DMS 273 (cell line): ENCODE results near the gene TACSTD2.
A peak's percentile ranks its signal among the peaks of the same experiment; 100 is the strongest.
"Not testable (repeated sequence)": the region's sequence is repeated elsewhere in the genome, so short reads cannot be mapped to it uniquely, and the experiment has no call there.

Experiments
- DNase-seq: peaks from one replicate; lab custom pipeline; 2025; ENCODE audit not compliant: unreplicated experiment; lab: John Stamatoyannopoulos, UW

TACSTD2 gene

GRCh38 chr1:58568271-58568860, 8.7 kb downstream of the TACSTD2 start:
- no peak for DNase-seq

- no peak for DNase-seq
Observed at GRCh38 chr1:58566339-58566738, 10.7 kb downstream of the TACSTD2 start.

GRCh38 chr1:58563715-58564114, 13.3 kb downstream of the TACSTD2 start:
- DNase-seq = not testable (repeated sequence)

GRCh38 chr1:58561633-58562032, 15.4 kb downstream of the TACSTD2 start:
- no peak for DNase-seq

GRCh38 chr1:58555393-58555792, 21.7 kb downstream of the TACSTD2 start:
- no peak for DNase-seq

- peak; percentile 43 for DNase-seq
Observed at GRCh38 chr1:58551186-58552140, 25.6 kb downstream of the TACSTD2 start.

GRCh38 chr1:58549291-58549690, 27.8 kb downstream of the TACSTD2 start:
- DNase-seq = not testable (repeated sequence)

GRCh38 chr1:58548371-58548770, 28.7 kb downstream of the TACSTD2 start:
- peak; percentile 59 for DNase-seq

GRCh38 chr1:58546520-58547308, 30.3 kb downstream of the TACSTD2 start, which contains the start of gene OMA1:
Gene OMA1 (minus strand): TSS chr1:58546726. CDS start chr1:58539294, 7,432 bp downstream.
- peak; percentile 99 for DNase-seq

GRCh38 chr1:58545591-58546519, 31.2 kb downstream of the TACSTD2 start:
- DNase-seq = peak; percentile 90

GRCh38 chr1:58543260-58543659, 33.8 kb downstream of the TACSTD2 start:
- DNase-seq = no peak

- DNase-seq = no peak
Observed at GRCh38 chr1:58539553-58539952, 37.5 kb downstream of the TACSTD2 start.

GRCh38 chr1:58538821-58539220, 38.2 kb downstream of the TACSTD2 start:
- DNase-seq = no peak

- not testable (repeated sequence) for DNase-seq
Observed at GRCh38 chr1:58531842-58532241, 45.2 kb downstream of the TACSTD2 start.

GRCh38 chr1:58529284-58529683, 47.8 kb downstream of the TACSTD2 start:
- no peak for DNase-seq

- DNase-seq = no peak
Observed at GRCh38 chr1:58528518-58528917, 48.5 kb downstream of the TACSTD2 start.
